Measurements from ENCODE around the gene RTRAF.

The RTRAF gene

GRCh38 chr14:51996148-51996746 lies 6.9 kb downstream of the RTRAF start:
- DNase-seq = no peak

- no peak for DNase-seq
These were observed 9.0 kb downstream of the RTRAF start for GRCh38 chr14:51998348-51998747.

- no peak for DNase-seq
These were observed 9.7 kb downstream of the RTRAF start for GRCh38 chr14:51999084-51999483.

- no peak for DNase-seq
These were observed 10.8 kb downstream of the RTRAF start for GRCh38 chr14:52000019-52000582.

- no peak for DNase-seq
These were observed 11.3 kb downstream of the RTRAF start for GRCh38 chr14:52000696-52001095.

GRCh38 chr14:52002542-52002941 lies 13.2 kb downstream of the RTRAF start:
- no peak for DNase-seq

GRCh38 chr14:52003324-52003723 lies 14.0 kb downstream of the RTRAF start:
- no peak for DNase-seq

GRCh38 chr14:52005625-52006024 lies 16.3 kb downstream of the RTRAF start:
- DNase-seq = no peak

- DNase-seq = no peak
These were observed 17.0 kb downstream of the RTRAF start for GRCh38 chr14:52006361-52006760.

GRCh38 chr14:52007211-52007610 lies 17.9 kb downstream of the RTRAF start:
- no peak for DNase-seq

GRCh38 chr14:52007637-52008036 lies 18.3 kb downstream of the RTRAF start:
- no peak for DNase-seq

- no peak for DNase-seq
These were observed 18.8 kb downstream of the RTRAF start for GRCh38 chr14:52008136-52008535.

GRCh38 chr14:52010173-52010693 lies 20.9 kb downstream of the RTRAF start:
- DNase-seq = no peak

GRCh38 chr14:52011523-52011922 lies 22.2 kb downstream of the RTRAF start:
- DNase-seq = no peak

- peak; percentile 41 for DNase-seq
These were observed 23.3 kb downstream of the RTRAF start for GRCh38 chr14:52012635-52013034.

GRCh38 chr14:52013984-52014600 lies 24.7 kb downstream of the RTRAF start:
- DNase-seq = no peak

GRCh38 chr14:52014601-52015267 lies 25.4 kb downstream of the RTRAF start:
- peak; percentile 34 for DNase-seq

- peak; percentile 18 for DNase-seq
These were observed 26.2 kb downstream of the RTRAF start for GRCh38 chr14:52015411-52016030.

GRCh38 chr14:52018252-52018651 lies 28.9 kb downstream of the RTRAF start:
- DNase-seq = no peak

GRCh38 chr14:52018970-52019369 lies 29.6 kb downstream of the RTRAF start:
- DNase-seq = no peak

- DNase-seq = no peak
These were observed 30.9 kb downstream of the RTRAF start for GRCh38 chr14:52020161-52020714.

- DNase-seq = no peak
These were observed 31.7 kb downstream of the RTRAF start for GRCh38 chr14:52020866-52021717.
